ENCODE results near the gene GPR141. TPM values are rescaled to one million over a fixed set of nuclear protein-coding genes. Genes with fewer than 3 reads are reported as not detected.

The GPR141 gene
- total and polyA plus RNA-seq, 2 of the 13 experiments (the other 11 are each of a cell fraction or from before 2014, with no cell fraction given) = not detected

DNA sequence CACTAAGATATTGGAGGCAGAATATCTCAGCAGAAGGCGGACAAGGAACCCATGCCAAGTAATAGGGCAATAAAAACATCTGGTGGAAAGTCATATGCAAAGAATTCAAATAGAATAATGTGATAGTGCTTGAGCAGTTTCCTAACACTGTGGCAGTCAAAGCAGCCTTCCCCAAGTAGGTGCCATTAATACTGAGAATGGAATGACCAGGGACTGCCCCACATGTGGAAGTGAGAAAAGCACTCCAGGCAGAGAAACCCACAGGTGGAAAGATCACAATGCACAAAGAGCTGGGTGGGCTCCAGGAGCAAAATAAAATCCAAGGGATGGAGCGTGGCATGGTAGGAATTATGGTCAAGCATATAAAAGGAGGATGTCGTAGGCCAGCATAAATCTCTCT is 100.4 kb downstream of the GPR141 start:
- ATAC-seq (no peak), FAIRE-seq (no peak), DNase-seq (ENCODE audit: low spot score) (no peak)
- Histone ChIP-seq H3K27me3 (ENCODE audit: control insufficient read depth in 1 of 2, insufficient read depth in 2 of 2, low read length in 2 of 2) (no peaks in the 10 kb centered on the region), H3K27ac (ENCODE audit: extremely low read length, insufficient read depth, low read length) (no peak overlapping the region), H3K4me1 (ENCODE audit: insufficient read depth, low read length) (no peaks in the 10 kb centered on the region), H3K36me3 (replicated peaks in 1 of 2; ENCODE audit: control insufficient read depth in 1 of 2, insufficient read depth in 2 of 2, low read length in 2 of 2) (no peaks in the 10 kb centered on the region), H2AFZ (ENCODE audit: low read length) (no peak overlapping the region), H3K4me3 (replicated peaks in 1 of 3; ENCODE audit: insufficient read depth in 1 of 3, low read depth in 2 of 3, low read length in 3 of 3) (no peak overlapping the region), H3K4me2 (ENCODE audit: low read depth, low read length) (no peak overlapping the region), H3K9me3 (ENCODE audit: low read length) (no peaks in the 10 kb centered on the region), H4K20me1 (ENCODE audit: insufficient read depth, low read length) (no peaks in the 10 kb centered on the region), H3K9ac (ENCODE audit: insufficient read depth, low read depth, low read length) (no peak overlapping the region), H3K79me2 (ENCODE audit: insufficient read depth, low read length) (no peaks in the 10 kb centered on the region)
- POLR2A ChIA-PET = no interaction called here
- intact Hi-C loops (cut with micrococcal nuclease; ENCODE audit: unreplicated experiment) (no loop called here), in situ Hi-C loops (cut with HindIII; ENCODE audit: extremely low pct_ligation_motif_present, low pct_unique_long_range_greater_than_20kb) (no loop called here)
- 1% methylated on average over 3 of the region's 3 CpGs for WGBS (ENCODE audit: low lambda C conversion rate)
- CTCF ChIA-PET (ENCODE audit: low intra/inter-chr PET ratio, low total read pairs) = no interaction called here
- no TSS peak for BruUV-seq (replicated peaks)
- TF ChIP-seq ZFP62 (CRISPR knock-in tag; IDR thresholded peaks at IDR 0.05) (no peak), KDM3A (CRISPR knock-in tag; IDR thresholded peaks at IDR 0.05; ENCODE audit: low read depth) (no peak), AGO2 (optimal IDR thresholded peaks at IDR 0.05; ENCODE audit: low read depth, low read length) (no peak), ZNF292 (CRISPR knock-in tag; IDR thresholded peaks at IDR 0.05; ENCODE audit: borderline replicate concordance, low read depth) (no peak), DRAP1 (CRISPR knock-in tag; IDR thresholded peaks at IDR 0.05) (no peak), RXRB (CRISPR knock-in tag; IDR thresholded peaks at IDR 0.05; ENCODE audit: borderline replicate concordance) (no peak), HMG20A (CRISPR knock-in tag; IDR thresholded peaks at IDR 0.05; ENCODE audit: borderline replicate concordance) (no peak), ELF1 (CRISPR knock-in tag; IDR thresholded peaks at IDR 0.05) (no peak), FOXO1 (CRISPR knock-in tag; IDR thresholded peaks at IDR 0.05) (no peak), ZNF547 (CRISPR knock-in tag; IDR thresholded peaks at IDR 0.05) (no peak), ZC3H13 (CRISPR knock-in tag; IDR thresholded peaks at IDR 0.05) (no peak), GABPA (IDR thresholded peaks at IDR 0.05; ENCODE audit: low read depth, low read length) (no peak), GABPA (CRISPR knock-in tag; IDR thresholded peaks at IDR 0.05; ENCODE audit: low read depth) (no peak), FIP1L1 (IDR thresholded peaks at IDR 0.05; ENCODE audit: borderline replicate concordance, insufficient read depth, low read depth, low read length) (no peak), MXD4 (CRISPR knock-in tag; IDR thresholded peaks at IDR 0.05) (no peak)
- TF ChIP-seq, protein P1, sequence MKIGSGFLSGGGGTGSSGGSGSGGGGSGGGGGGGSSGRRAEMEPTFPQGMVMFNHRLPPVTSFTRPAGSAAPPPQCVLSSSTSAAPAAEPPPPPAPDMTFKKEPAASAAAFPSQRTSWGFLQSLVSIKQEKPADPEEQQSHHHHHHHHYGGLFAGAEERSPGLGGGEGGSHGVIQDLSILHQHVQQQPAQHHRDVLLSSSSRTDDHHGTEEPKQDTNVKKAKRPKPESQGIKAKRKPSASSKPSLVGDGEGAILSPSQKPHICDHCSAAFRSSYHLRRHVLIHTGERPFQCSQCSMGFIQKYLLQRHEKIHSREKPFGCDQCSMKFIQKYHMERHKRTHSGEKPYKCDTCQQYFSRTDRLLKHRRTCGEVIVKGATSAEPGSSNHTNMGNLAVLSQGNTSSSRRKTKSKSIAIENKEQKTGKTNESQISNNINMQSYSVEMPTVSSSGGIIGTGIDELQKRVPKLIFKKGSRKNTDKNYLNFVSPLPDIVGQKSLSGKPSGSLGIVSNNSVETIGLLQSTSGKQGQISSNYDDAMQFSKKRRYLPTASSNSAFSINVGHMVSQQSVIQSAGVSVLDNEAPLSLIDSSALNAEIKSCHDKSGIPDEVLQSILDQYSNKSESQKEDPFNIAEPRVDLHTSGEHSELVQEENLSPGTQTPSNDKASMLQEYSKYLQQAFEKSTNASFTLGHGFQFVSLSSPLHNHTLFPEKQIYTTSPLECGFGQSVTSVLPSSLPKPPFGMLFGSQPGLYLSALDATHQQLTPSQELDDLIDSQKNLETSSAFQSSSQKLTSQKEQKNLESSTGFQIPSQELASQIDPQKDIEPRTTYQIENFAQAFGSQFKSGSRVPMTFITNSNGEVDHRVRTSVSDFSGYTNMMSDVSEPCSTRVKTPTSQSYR (CRISPR knock-in tag; IDR thresholded peaks at IDR 0.05; ENCODE audit: borderline replicate concordance) = no peak
- TF ChIP-seq, protein P2, sequence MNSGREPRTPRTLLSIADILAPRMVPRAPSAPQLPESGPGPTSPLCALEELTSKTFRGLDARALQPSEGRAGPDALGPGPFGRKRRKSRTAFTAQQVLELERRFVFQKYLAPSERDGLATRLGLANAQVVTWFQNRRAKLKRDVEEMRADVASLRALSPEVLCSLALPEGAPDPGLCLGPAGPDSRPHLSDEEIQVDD (CRISPR knock-in tag; IDR thresholded peaks at IDR 0.05; ENCODE audit: borderline replicate concordance) = no peak
